Naive B cell (primary cell): ENCODE data around the gene FAM111B. TPM values are rescaled to one million over a fixed set of nuclear protein-coding genes. Genes with fewer than 3 reads are reported as not detected.
"Not testable (repeated sequence)": the region's sequence is repeated elsewhere in the genome, so short reads cannot be mapped to it uniquely, and the experiment has no call there.

Experiments used
- ATAC-seq, 2 donors: fragments of 150-1000 bp; cut with Tn5 transposase; 2 replicates each; pipeline ENCODE4 v1.10.0; 2021; ENCODE audit warnings: low read depth in 2 of 2, mild to moderate bottlenecking in 2 of 2, moderate library complexity in 2 of 2
- DNase-seq: peaks from one replicate; pipeline ENCODE4 v3.0.0; 2022
- H3K27ac Mint-ChIP-seq, 6 donors: one replicate each; pipeline ENCODE4 v1.8.0; 2020 to 2022; ENCODE audit warnings: mild to moderate bottlenecking in 6 of 6, mixed read lengths in 6 of 6, moderate library complexity in 5 of 6, inconsistent platforms in 2 of 6
- H3K27me3 Mint-ChIP-seq, 3 donors: one replicate each; pipeline ENCODE4 v1.8.0; 2021 to 2022; ENCODE audit warnings: mixed read lengths in 3 of 3, mild to moderate bottlenecking in 1 of 3
- H3K36me3 Mint-ChIP-seq, 2 donors: one replicate each; pipeline ENCODE4 v1.8.0; 2020 to 2022; ENCODE audit warnings: mixed read lengths in 2 of 2, inconsistent platforms in 1 of 2, mild to moderate bottlenecking in 1 of 2
- H3K4me1 Mint-ChIP-seq, 3 donors: one replicate each; pipeline ENCODE4 v1.8.0; 2020 to 2022; ENCODE audit warnings: mixed read lengths in 3 of 3, inconsistent platforms in 1 of 3, mild to moderate bottlenecking in 1 of 3, moderate library complexity in 1 of 3
- H3K4me3 Mint-ChIP-seq, 8 donors: one replicate each; pipeline ENCODE4 v1.8.0; 2020 to 2022; ENCODE audit warnings: mild to moderate bottlenecking in 8 of 8, mixed read lengths in 8 of 8, moderate library complexity in 8 of 8, inconsistent platforms in 2 of 8
- H3K9me3 Mint-ChIP-seq, 7 donors: one replicate each; pipeline ENCODE4 v1.8.0; 2020 to 2022; ENCODE audit warnings: mixed read lengths in 7 of 7, mild to moderate bottlenecking in 5 of 7, inconsistent platforms in 2 of 7, moderate library complexity in 1 of 7
- polyA plus RNA-seq, 6 donors: library from polyadenylated mRNA; unstranded; fragments of 300-500 nt; fragmentation: Illumina TruSeq; gene quantifications; one replicate each; pipeline ENCODE4 v1.2.3, GENCODE V29; 2021; ENCODE audit warnings: low read depth in 6 of 6

The FAM111B gene
- polyA plus RNA-seq, 6 donors from 2014 or later = 9.4 to 69.2 (median 10.4) TPM

DNA sequence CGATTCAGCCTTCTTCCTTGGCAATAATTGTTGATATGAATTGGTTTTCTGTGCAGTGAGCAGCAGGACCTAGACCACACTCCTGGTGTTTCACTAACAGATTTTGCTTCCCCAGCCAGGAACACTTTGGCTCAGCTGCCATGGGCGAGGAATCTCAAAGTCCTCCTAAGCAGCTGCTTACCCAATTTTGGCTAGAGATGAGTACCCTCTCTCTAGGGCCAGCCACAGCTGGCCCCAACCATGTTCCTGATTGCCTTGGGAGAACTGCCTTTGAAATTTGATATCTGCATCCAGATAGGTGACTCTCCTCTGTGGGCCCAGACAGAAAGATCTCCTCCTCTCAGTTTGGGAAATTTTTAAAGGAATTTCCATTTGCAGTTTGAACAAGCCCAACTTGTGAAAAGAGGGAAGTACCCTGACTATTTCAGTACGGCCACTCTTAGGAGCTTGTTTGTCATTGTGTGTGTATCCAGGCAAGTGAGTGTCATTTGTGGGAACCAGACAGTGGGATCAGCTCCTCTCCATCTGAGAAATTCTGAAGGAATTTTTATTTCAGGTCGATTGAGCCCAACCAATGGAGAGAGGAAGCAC lies 25.5 kb upstream of the FAM111B start:
- H3K36me3 Mint-ChIP-seq, H3K27me3 Mint-ChIP-seq, ATAC-seq, DNase-seq, H3K9me3 Mint-ChIP-seq: not testable (repeated sequence)
- peak overlapping the region in 2 of 6 donors; percentile 15 to 39 for H3K27ac Mint-ChIP-seq
- peaks cover 46 to 64% (median 62%) of the 10 kb centered on the region in 3 donors for H3K4me1 Mint-ChIP-seq
- H3K4me3 Mint-ChIP-seq = peak overlapping the region in 3 of 8 donors; percentile 8 to 30 (median 22)

DNA sequence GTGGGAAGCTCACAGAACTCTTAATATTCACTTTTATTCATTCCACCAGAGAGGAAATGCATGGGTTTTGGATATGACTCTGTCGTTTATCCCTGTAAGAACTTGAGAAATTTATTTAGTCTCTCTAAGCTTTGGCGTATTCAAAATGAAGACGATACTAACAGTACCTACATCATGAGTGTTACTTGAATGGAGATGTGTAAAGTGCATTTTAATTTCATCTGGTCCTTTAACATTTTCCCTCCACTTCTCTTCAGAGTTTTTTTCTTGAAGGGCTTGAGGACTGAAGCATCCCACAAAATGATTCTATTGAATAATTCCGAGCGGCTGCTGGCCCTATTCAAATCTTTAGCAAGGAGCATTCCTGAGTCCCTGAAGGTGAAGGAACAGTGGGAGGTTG lies 21.0 kb upstream of the FAM111B start, which contains the start of gene GLYATL1B:
TSS of gene GLYATL1B (plus strand) at position 301 of the 400 bp plus-strand sequence. CDS start at position 301, 0 bp downstream.
- ATAC-seq, H3K9me3 Mint-ChIP-seq, H3K36me3 Mint-ChIP-seq: not testable (repeated sequence)

DNA sequence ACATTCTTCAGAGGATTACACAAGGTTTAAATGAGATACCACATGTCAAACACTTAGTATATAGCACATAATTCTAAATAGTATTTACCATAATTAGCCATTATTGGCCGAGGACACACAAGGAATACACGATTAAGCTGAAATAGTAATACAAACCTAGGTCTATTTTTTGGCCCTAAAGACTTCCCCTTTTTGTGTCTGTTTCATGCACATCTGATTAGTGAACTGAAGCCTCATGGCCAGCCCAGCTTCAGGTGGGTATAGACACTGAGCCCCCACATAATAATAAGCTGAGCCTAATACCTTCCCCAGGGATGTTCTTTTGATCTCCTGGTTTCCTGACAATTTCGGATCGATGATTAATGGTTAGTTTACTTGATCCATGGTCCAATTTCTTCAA lies 18.9 kb upstream of the FAM111B start:
- Mint-ChIP-seq H3K9me3 (peaks cover 0 to 1% (median 0%) of the 10 kb centered on the region in 7 donors), H3K36me3 (peaks cover 4 to 9% of the 10 kb centered on the region in 2 donors), H3K4me3 (peak overlapping the region in 5 of 8 donors; percentile 17 to 78 (median 56)), H3K4me1 (peaks cover 46 to 58% (median 55%) of the 10 kb centered on the region in 3 donors), H3K27me3 (no peaks in the 10 kb centered on the region), H3K27ac (peak overlapping the region; percentile 28 to 86 (median 81))
- DNase-seq (peak; percentile 55), ATAC-seq (peak; percentile 98 to 99)

More for the DNA sequence above, 21.0 kb upstream of the FAM111B start, which contains the start of gene GLYATL1B:
- not testable (repeated sequence) for DNase-seq, H3K27me3 Mint-ChIP-seq
- peak within 1 kb of the TSS in 3 of 8 donors; percentile 17 to 62 (median 28) for H3K4me3 Mint-ChIP-seq
- H3K4me1 Mint-ChIP-seq = peaks cover 43 to 55% (median 54%) of the 10 kb centered on the region in 3 donors
- H3K27ac Mint-ChIP-seq = peak within 1 kb of the TSS; percentile 37 to 88 (median 82)

DNA sequence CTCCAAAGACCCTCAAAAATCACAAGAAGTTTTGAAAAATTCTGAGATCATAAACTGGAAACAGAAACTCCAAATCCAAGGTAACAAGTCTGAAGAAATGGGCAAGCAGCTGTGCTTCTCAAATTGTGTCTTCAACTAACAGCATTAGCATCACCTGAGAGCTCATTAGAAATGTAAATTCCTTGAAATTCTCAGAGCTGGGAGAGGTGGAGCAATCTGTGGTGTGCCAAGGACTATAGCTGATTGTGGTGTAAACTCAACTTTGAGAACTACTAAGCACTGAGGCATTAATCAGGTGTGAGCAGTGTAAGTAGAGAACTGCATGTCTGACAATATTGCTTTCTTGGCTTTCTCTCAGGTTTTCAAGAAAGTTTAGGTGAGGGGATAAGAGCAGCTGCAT lies 13.5 kb upstream of the FAM111B start:
- H3K9me3 Mint-ChIP-seq, DNase-seq, H3K27me3 Mint-ChIP-seq, ATAC-seq: not testable (repeated sequence)
- Mint-ChIP-seq H3K27ac (peak overlapping the region in 4 of 6 donors; percentile 6 to 91 (median 88)), H3K4me3 (peak overlapping the region in 3 of 8 donors; percentile 10 to 44 (median 20)), H3K4me1 (peaks cover 66 to 83% (median 78%) of the 10 kb centered on the region in 3 donors), H3K36me3 (peaks cover 26 to 29% of the 10 kb centered on the region in 2 donors)

DNA sequence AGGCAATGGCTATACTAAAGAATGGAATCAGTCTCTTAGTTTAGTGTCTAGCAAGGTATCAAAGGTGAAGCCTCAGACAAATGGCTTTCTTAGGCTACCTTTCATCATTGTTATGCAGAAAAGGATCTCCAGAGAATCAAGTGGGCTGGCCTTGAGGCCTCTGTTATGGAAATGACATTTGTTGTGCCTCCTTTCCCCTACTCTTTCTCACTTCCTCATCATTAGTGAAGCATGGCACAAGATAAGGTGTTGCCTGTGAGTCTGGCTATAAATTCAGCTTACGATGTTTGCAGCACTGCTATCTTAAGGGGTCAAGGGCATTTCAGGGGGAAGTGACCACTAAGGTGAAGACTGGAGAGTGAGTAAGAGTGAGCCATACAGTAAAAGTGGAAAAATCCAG lies 11.8 kb upstream of the FAM111B start:
- H3K36me3 Mint-ChIP-seq = peaks cover 29% of the 10 kb centered on the region in 2 donors
- peaks cover 67 to 84% (median 83%) of the 10 kb centered on the region in 3 donors for H3K4me1 Mint-ChIP-seq
- H3K9me3 Mint-ChIP-seq, H3K27me3 Mint-ChIP-seq: not testable (repeated sequence)
- peak overlapping the region; percentile 88 to 96 (median 94) for H3K27ac Mint-ChIP-seq
- ATAC-seq (peak; percentile 91 to 94), DNase-seq (peak; percentile 69)
- peak overlapping the region; percentile 11 to 91 (median 60) for H3K4me3 Mint-ChIP-seq

DNA sequence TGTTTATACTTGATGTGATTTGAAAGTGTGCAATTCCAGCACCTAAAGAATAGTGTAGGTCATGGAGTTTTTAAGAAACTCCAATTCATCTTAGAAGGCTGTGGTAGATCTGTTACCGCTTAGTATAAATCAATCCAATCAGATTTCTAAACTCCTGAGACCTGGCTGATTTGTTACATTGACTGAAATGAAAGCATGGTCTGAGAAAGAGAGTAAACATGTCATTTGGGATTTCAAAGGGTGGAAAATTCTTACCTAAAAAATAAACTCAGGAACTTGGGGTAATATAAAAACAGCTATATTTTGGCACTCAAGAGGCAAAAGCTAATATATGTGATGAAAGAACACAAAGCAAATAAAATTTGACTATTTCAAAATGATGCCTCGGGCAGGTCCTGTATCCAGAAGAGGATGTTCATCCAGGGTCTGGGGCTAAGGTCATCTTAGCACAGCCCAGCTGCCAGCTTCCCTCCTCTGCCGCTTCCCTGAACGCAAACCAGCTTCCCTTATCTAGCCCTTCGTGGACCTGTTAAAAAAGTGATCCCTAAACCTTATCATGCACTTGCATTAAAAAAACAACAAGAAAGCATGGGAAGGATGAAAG lies 11.0 kb upstream of the FAM111B start:
- not testable (repeated sequence) for ATAC-seq, DNase-seq, H3K27me3 Mint-ChIP-seq, H3K9me3 Mint-ChIP-seq
- H3K27ac Mint-ChIP-seq = peak overlapping the region; percentile 88 to 96 (median 94)
- peaks cover 72 to 89% (median 87%) of the 10 kb centered on the region in 3 donors for H3K4me1 Mint-ChIP-seq
- H3K4me3 Mint-ChIP-seq = peak overlapping the region; percentile 1 to 91 (median 70)
- H3K36me3 Mint-ChIP-seq = peaks cover 29% of the 10 kb centered on the region in 2 donors

DNA sequence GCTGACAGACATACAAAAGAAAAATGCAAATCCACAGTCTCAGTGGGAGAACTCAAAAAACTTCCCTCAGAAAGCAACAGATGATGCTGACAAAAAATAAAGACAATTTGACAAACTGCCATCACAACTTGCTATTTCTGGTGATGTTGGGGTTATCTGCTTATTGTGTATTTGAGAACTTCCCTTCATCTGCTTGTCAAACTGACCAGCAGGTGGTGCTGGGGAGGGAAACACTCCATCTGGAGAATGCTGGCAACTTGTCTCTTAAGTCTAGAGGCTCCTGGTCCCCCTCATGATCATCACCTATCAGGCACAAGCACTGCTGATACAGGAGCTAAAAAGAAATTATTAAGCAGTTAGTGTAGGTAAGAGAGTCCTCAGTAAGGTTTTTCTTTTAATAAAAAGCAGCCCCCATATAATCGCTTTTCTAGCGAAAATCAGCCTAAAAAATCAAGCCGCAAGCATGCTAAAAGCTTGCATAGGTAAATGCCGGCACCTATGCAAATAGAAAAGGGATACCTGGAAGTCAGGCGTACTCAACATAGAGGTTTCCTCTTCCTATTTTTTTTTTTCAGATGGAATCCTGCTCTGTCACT lies 9.8 kb upstream of the FAM111B start:
- no peaks in the 10 kb centered on the region for H3K27me3 Mint-ChIP-seq
- peaks cover 25 to 27% of the 10 kb centered on the region in 2 donors for H3K36me3 Mint-ChIP-seq
- peaks cover 0 to 6% (median 0%) of the 10 kb centered on the region in 7 donors for H3K9me3 Mint-ChIP-seq
- ATAC-seq (peak; percentile 48 to 55), DNase-seq (peak; percentile 72)
- peaks cover 69 to 94% (median 84%) of the 10 kb centered on the region in 3 donors for H3K4me1 Mint-ChIP-seq
- peak overlapping the region; percentile 88 to 96 (median 94) for H3K27ac Mint-ChIP-seq
- H3K4me3 Mint-ChIP-seq = peak overlapping the region; percentile 52 to 92 (median 74)

DNA sequence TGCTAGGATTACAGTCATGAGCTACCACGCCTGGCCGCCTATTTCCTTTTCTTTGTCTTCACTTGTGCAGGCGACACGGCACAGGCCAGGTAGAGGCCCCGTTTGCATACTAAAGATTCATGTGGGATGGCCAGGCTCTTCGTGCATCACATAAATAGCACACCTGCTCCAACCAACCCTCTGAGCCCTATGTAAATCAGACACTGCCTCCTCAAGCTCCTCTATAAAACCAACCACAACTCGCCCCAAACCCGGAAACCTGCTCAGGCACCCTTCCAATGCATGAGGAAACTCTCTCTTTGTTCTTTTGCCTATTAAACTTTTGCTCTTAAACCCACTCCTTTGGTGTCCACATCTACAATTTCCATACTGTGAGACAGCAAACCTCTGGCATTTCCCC lies 9.1 kb upstream of the FAM111B start:
- not testable (repeated sequence) for H3K9me3 Mint-ChIP-seq, H3K27me3 Mint-ChIP-seq, ATAC-seq
- peak overlapping the region; percentile 52 to 97 (median 82) for H3K4me3 Mint-ChIP-seq
- DNase-seq = peak; percentile 21
- peak overlapping the region; percentile 82 to 97 (median 94) for H3K27ac Mint-ChIP-seq
- H3K4me1 Mint-ChIP-seq = peaks cover 69 to 94% (median 84%) of the 10 kb centered on the region in 3 donors
- peaks cover 20 to 24% of the 10 kb centered on the region in 2 donors for H3K36me3 Mint-ChIP-seq

DNA sequence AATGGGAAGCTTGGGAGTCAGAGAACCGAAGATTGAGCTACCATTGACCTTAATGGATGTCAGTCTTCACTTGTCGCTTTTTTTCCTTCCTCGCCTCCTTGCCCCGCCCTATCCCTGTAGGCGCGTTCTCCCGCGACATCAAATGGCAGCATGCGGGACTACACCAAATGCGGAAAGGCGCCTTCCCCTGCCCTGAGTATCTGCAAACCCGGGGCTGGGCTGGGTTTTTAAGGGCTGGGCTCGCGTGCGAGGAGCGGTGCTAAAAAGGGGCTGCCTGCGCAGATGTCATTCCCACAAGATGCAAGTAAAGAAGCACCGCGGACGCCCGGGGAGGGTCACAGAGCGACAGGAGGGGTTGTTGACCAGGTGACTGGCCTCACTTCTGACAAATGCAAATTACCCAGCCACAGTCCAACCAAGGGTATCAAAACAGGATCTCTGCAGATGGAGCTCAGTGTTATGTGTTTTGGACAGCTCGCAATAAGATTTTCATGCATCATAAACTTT lies 4.7 kb upstream of the FAM111B start:
- Mint-ChIP-seq H3K36me3 (peaks cover under 1 to 15% of the 10 kb centered on the region in 2 donors), H3K4me3 (peak overlapping the region; percentile 78 to 97 (median 95)), H3K27ac (peak overlapping the region; percentile 88 to 97 (median 94)), H3K4me1 (peaks cover 73 to 89% (median 86%) of the 10 kb centered on the region in 3 donors), H3K27me3 (no peaks in the 10 kb centered on the region), H3K9me3 (peaks cover 0 to 6% (median 0%) of the 10 kb centered on the region in 7 donors)
- ATAC-seq = peak; percentile 75 to 80
- DNase-seq = peak; percentile 92

DNA sequence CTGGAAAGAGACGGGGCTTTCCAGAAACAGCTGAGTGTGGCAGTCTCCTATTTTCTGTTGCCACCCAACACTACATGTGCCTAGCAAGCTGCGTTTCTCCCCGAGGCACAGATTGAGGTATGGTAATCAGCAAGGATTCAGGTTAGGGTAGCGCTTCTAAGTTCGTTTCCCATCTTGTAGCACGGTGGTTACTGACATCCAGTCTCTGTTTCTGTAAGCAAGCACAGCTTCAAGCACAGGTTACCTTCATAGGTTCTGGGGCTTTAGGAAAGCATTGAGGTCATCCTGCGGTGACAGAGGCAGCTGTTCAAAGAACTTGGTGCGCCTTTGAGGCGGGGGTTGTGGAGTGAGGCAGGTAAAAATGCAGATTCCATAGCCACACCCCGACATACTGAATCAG lies 684 bp downstream of the FAM111B start:
- Mint-ChIP-seq H3K4me3 (peak overlapping the region; percentile 87 to 99 (median 95)), H3K27ac (peak overlapping the region in 5 of 6 donors; percentile 51 to 95 (median 88)), H3K4me1 (peaks cover 63 to 75% (median 67%) of the 10 kb centered on the region in 3 donors)
- H3K9me3 Mint-ChIP-seq, H3K36me3 Mint-ChIP-seq, H3K27me3 Mint-ChIP-seq: not testable (repeated sequence)
- ATAC-seq = peak; percentile 21 to 24
- peak; percentile 26 for DNase-seq

DNA sequence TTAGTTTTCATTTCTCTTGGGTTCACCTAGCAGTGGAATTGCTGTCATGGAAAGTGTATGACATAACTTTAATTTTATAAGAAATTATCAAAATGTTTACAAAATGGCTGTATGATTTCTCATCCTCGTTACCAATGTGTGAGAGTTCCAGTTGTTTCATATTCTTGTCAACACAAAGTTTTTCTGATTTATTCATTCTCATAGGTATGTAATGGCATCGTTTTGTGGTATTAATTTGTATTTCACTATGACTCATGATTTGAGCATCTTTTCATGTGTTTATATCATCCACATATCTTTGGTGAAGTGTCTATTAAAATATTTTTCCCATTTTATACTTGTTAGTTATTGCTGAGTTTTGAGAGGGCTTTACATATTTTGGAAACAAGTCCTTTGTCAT lies 5.5 kb downstream of the FAM111B start:
- peak overlapping the region in 1 of 6 donors; percentile 6 for H3K27ac Mint-ChIP-seq
- peaks cover 24 to 52% (median 25%) of the 10 kb centered on the region in 3 donors for H3K4me1 Mint-ChIP-seq
- no peaks in the 10 kb centered on the region for H3K27me3 Mint-ChIP-seq
- H3K9me3 Mint-ChIP-seq = peaks cover 0 to 19% (median 12%) of the 10 kb centered on the region in 7 donors
- no peak overlapping the region for H3K4me3 Mint-ChIP-seq
- ATAC-seq (no peak), DNase-seq (no peak)
- H3K36me3 Mint-ChIP-seq = peaks cover 2 to 33% of the 10 kb centered on the region in 2 donors

DNA sequence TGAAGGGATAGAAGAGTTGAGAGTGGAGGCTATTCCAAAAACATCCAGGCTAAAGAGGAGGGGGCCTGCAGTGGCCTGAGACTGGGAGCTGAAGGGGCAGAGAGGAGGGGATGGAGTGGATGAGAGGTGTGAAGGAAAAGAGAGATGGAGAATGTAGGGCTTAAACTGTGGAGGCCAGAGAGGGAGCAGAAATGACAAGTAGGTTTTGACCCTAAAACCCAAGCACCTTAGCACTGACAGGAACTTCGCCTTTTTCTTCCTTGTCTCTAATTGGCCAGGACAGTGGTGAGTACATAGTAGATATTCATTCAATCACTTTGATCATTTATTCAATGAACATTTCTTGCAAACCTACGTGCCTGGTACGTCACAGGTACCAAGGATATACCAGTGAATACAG lies 7.3 kb downstream of the FAM111B start:
- Mint-ChIP-seq H3K4me1 (peaks cover 6 to 34% (median 6%) of the 10 kb centered on the region in 3 donors), H3K27ac (peak overlapping the region in 1 of 6 donors; percentile 75), H3K9me3 (peaks cover 0 to 38% (median 28%) of the 10 kb centered on the region in 7 donors), H3K4me3 (no peak overlapping the region), H3K36me3 (peaks cover 11 to 43% of the 10 kb centered on the region in 2 donors), H3K27me3 (no peaks in the 10 kb centered on the region)
- ATAC-seq (no peak), DNase-seq (no peak)

DNA sequence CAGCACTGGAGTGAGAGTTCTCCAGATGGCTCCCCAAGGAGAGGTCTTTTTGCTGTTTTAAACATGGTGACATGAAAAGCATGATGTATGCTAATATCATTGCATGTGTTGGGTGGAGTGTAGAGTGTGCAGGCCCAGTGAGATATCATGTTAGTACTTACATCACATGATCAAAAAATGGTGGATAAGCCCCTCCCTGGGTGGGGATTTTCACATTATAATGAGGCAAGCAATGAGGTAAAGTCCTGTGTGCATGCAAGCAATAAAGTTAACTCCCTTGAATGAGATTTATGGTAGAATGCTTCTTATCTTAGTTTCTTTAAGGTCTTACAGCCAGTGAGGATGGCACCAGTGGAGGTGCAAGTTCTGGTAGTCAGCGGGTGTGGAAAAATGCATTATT lies 8.5 kb downstream of the FAM111B start:
- no peaks in the 10 kb centered on the region for H3K27me3 Mint-ChIP-seq
- peaks cover 0 to 31% (median 0%) of the 10 kb centered on the region in 3 donors for H3K4me1 Mint-ChIP-seq
- H3K36me3 Mint-ChIP-seq = peaks cover 14 to 43% of the 10 kb centered on the region in 2 donors
- H3K27ac Mint-ChIP-seq = peak overlapping the region in 2 of 6 donors; percentile 10 to 16
- DNase-seq (no peak), ATAC-seq (no peak)
- peaks cover 0 to 40% (median 28%) of the 10 kb centered on the region in 7 donors for H3K9me3 Mint-ChIP-seq
- H3K4me3 Mint-ChIP-seq = no peak overlapping the region
